HEK293 (cell line): ENCODE data around the gene CEP41.

Experiments
- CTCF ChIA-PET: fragments of 350-600 bp; formaldehyde crosslinking; extraction: SDS; loops from one replicate; lab custom pipeline; 2021; ENCODE audit warnings: antibody characterized with exemption; lab: Yijun Ruan, JAX
- POLR2A ChIA-PET: fragments of 300-600 bp; formaldehyde crosslinking; extraction: SDS; loops from one replicate; lab custom pipeline; 2020; ENCODE audit warnings: antibody characterized with exemption, inconsistent platforms; lab: Yijun Ruan, JAX
- H3K27ac ChIP-seq: fragments of 200-500 bp; sonication (Bioruptor generic); 2 replicates; pipeline ENCODE4 v1.5.1; 2014; ENCODE audit warnings: low read depth, low read length, control low read depth, inconsistent platforms; ENCODE audit errors: extremely low read depth
- H3K36me3 ChIP-seq, 2 experiments: fragments of 200-500 bp in 1 of 2; sonication (Bioruptor generic) in 1 of 2; 1 replicate in 1 of 2; 2 replicates in 1 of 2; pipeline ENCODE4 v1.5.1; 2014 to 2017; ENCODE audit warnings: inconsistent platforms in 2 of 2, low read length in 2 of 2; ENCODE audit not compliant: control insufficient read depth in 2 of 2, insufficient read depth in 1 of 2
- H3K4me1 ChIP-seq: fragments of 200-500 bp; sonication (Bioruptor generic); 2 replicates; pipeline ENCODE4 v1.5.1; 2014; ENCODE audit warnings: mild to moderate bottlenecking, low read length, inconsistent platforms; ENCODE audit not compliant: control insufficient read depth, insufficient read depth
- H3K4me3 ChIP-seq: 2 replicates; pipeline ENCODE4 v1.5.1; 2011; ENCODE audit warnings: low read depth, mild to moderate bottlenecking, control low read depth, low read length, moderate library complexity
- H3K9me3 ChIP-seq: fragments of 200-500 bp; sonication (Bioruptor generic); 2 replicates; pipeline ENCODE4 v1.5.1; 2014; ENCODE audit warnings: low read depth, low read length, inconsistent platforms; ENCODE audit not compliant: control insufficient read depth, insufficient read depth
- EGR2 ChIP-seq: fragments of 450-650 bp; formaldehyde crosslinking; IDR thresholded peaks from 2 replicates; pipeline ENCODE4 v1.5.1; 2016; ENCODE audit warnings: low read depth, missing biosample characterization, missing genetic modification characterization
- FEZF1 ChIP-seq: fragments of 450-650 bp; formaldehyde crosslinking; IDR thresholded peaks from 2 replicates; pipeline ENCODE4 v1.5.1; 2016; ENCODE audit warnings: missing biosample characterization, missing genetic modification characterization
- HOXD13 ChIP-seq: sonication (generic); formaldehyde crosslinking; IDR thresholded peaks from 2 replicates; pipeline ENCODE4 v1.8.0; 2022; ENCODE audit warnings: missing genetic modification reagents, borderline replicate concordance
- SALL2 ChIP-seq: fragments of 450-650 bp; formaldehyde crosslinking; IDR thresholded peaks from 2 replicates; pipeline ENCODE4 v1.5.0; 2017; ENCODE audit warnings: missing biosample characterization, mild to moderate bottlenecking, missing genetic modification characterization, borderline replicate concordance
- SCRT1 ChIP-seq: fragments of 450-650 bp; formaldehyde crosslinking; IDR thresholded peaks from 2 replicates; pipeline ENCODE4 v1.5.1; 2016; ENCODE audit warnings: missing biosample characterization, missing genetic modification characterization, borderline replicate concordance
- SCRT2 ChIP-seq: fragments of 450-650 bp; formaldehyde crosslinking; IDR thresholded peaks from 2 replicates; pipeline ENCODE4 v1.5.1; 2016; ENCODE audit warnings: missing biosample characterization, missing genetic modification characterization
- SP2 ChIP-seq: fragments of 450-650 bp; formaldehyde crosslinking; IDR thresholded peaks from 2 replicates; pipeline ENCODE4 v1.5.1; 2016; ENCODE audit warnings: missing biosample characterization, missing genetic modification characterization
- WT1 ChIP-seq: fragments of 450-650 bp; formaldehyde crosslinking; IDR thresholded peaks from 2 replicates; pipeline ENCODE4 v1.5.1; 2016; ENCODE audit warnings: missing biosample characterization, missing genetic modification characterization
- ZBTB7A ChIP-seq: fragments of 450-650 bp; formaldehyde crosslinking; IDR thresholded peaks from 2 replicates; pipeline ENCODE4 v1.5.1; 2016; ENCODE audit warnings: low read depth, missing biosample characterization, missing genetic modification characterization
- ZNF174 ChIP-seq: fragments of 450-650 bp; formaldehyde crosslinking; IDR thresholded peaks from 2 replicates; pipeline ENCODE4 v1.5.0; 2017; ENCODE audit warnings: missing biosample characterization, mild to moderate bottlenecking, missing genetic modification characterization
- ZNF175 ChIP-seq: fragments of 450-650 bp; formaldehyde crosslinking; IDR thresholded peaks from 2 replicates; pipeline ENCODE4 v1.5.1; 2016; ENCODE audit warnings: missing biosample characterization, missing genetic modification characterization
- ZNF2 ChIP-seq: fragments of 450-650 bp; formaldehyde crosslinking; IDR thresholded peaks from 2 replicates; pipeline ENCODE4 v1.5.1; 2016; ENCODE audit warnings: missing biosample characterization, missing genetic modification characterization
- ZNF223 ChIP-seq: fragments of 450-650 bp; formaldehyde crosslinking; IDR thresholded peaks from 2 replicates; pipeline ENCODE4 v1.5.1; 2016; ENCODE audit warnings: missing biosample characterization, missing genetic modification characterization
- ZNF24 ChIP-seq: fragments of 450-650 bp; formaldehyde crosslinking; IDR thresholded peaks from 2 replicates; pipeline ENCODE4 v1.5.1; 2016; ENCODE audit warnings: missing biosample characterization, missing genetic modification characterization
- ZNF248 ChIP-seq: fragments of 450-650 bp; formaldehyde crosslinking; IDR thresholded peaks from 2 replicates; pipeline ENCODE4 v1.5.1; 2017; ENCODE audit warnings: missing biosample characterization, missing genetic modification characterization
- ZNF302 ChIP-seq: fragments of 450-650 bp; formaldehyde crosslinking; IDR thresholded peaks from 2 replicates; pipeline ENCODE4 v1.5.1; 2016; ENCODE audit warnings: missing biosample characterization, missing genetic modification characterization, low read depth
- ZNF335 ChIP-seq: fragments of 450-650 bp; formaldehyde crosslinking; conservative IDR thresholded peaks from 2 replicates; pipeline ENCODE4 v1.5.1; 2016; ENCODE audit warnings: missing biosample characterization, missing genetic modification characterization
- ZNF366 ChIP-seq: fragments of 450-650 bp; formaldehyde crosslinking; conservative IDR thresholded peaks from 2 replicates; pipeline ENCODE4 v1.5.1; 2016; ENCODE audit warnings: missing biosample characterization, missing genetic modification characterization
- ZNF529 ChIP-seq: fragments of 450-650 bp; formaldehyde crosslinking; IDR thresholded peaks from 2 replicates; pipeline ENCODE4 v1.5.1; 2017; ENCODE audit warnings: missing genetic modification characterization, missing biosample characterization; ENCODE audit not compliant: insufficient replicate concordance
- ZNF558 ChIP-seq: fragments of 450-650 bp; formaldehyde crosslinking; IDR thresholded peaks from 2 replicates; pipeline ENCODE4 v1.5.1; 2016; ENCODE audit warnings: missing biosample characterization, missing genetic modification characterization
- ZNF571 ChIP-seq: fragments of 450-650 bp; formaldehyde crosslinking; IDR thresholded peaks from 2 replicates; pipeline ENCODE4 v1.5.0; 2017; ENCODE audit warnings: missing biosample characterization, missing genetic modification characterization
- ZNF585B ChIP-seq: fragments of 450-650 bp; formaldehyde crosslinking; IDR thresholded peaks from 2 replicates; pipeline ENCODE4 v1.5.1; 2016; ENCODE audit warnings: missing biosample characterization, missing genetic modification characterization
- ZNF596 ChIP-seq: fragments of 450-650 bp; IDR thresholded peaks from 2 replicates; pipeline ENCODE4 v1.5.0; 2018; ENCODE audit warnings: missing biosample characterization, mild to moderate bottlenecking, missing genetic modification characterization, moderate library complexity
- ZNF600 ChIP-seq: fragments of 450-650 bp; formaldehyde crosslinking; IDR thresholded peaks from 2 replicates; pipeline ENCODE4 v1.5.1; 2016; ENCODE audit warnings: missing biosample characterization, missing genetic modification characterization
- ZNF626 ChIP-seq: fragments of 450-650 bp; sonication (Bioruptor Pico); formaldehyde crosslinking; IDR thresholded peaks from 2 replicates; pipeline ENCODE4 v1.5.1; 2018; ENCODE audit warnings: missing biosample characterization, missing genetic modification characterization, inconsistent platforms
- ZNF660 ChIP-seq: fragments of 450-650 bp; IDR thresholded peaks from 2 replicates; pipeline ENCODE4 v1.5.1; 2018; ENCODE audit warnings: missing biosample characterization, mild to moderate bottlenecking, missing genetic modification characterization
- ZNF677 ChIP-seq: fragments of 450-650 bp; IDR thresholded peaks from 2 replicates; pipeline ENCODE4 v1.5.0; 2018; ENCODE audit warnings: missing biosample characterization, mild to moderate bottlenecking, missing genetic modification characterization, moderate library complexity
- ZNF747 ChIP-seq: fragments of 450-650 bp; formaldehyde crosslinking; IDR thresholded peaks from 2 replicates; pipeline ENCODE4 v1.5.1; 2016; ENCODE audit warnings: missing biosample characterization, missing genetic modification characterization
- ZNF76 ChIP-seq: fragments of 450-650 bp; formaldehyde crosslinking; IDR thresholded peaks from 2 replicates; pipeline ENCODE4; 2016; ENCODE audit warnings: low read depth, missing biosample characterization, missing genetic modification characterization, borderline replicate concordance
- ZSCAN30 ChIP-seq: fragments of 450-650 bp; IDR thresholded peaks from 2 replicates; pipeline ENCODE4 v1.5.1; 2018; ENCODE audit warnings: missing biosample characterization, mild to moderate bottlenecking, missing genetic modification characterization, moderate library complexity
- TF ChIP-seq, protein P1 (sequence below): fragments of 450-650 bp; formaldehyde crosslinking; IDR thresholded peaks from 2 replicates; pipeline ENCODE4 v1.5.1; 2016; ENCODE audit warnings: missing biosample characterization, missing genetic modification characterization
- TF ChIP-seq, protein P2 (sequence below): fragments of 450-650 bp; formaldehyde crosslinking; IDR thresholded peaks from 2 replicates; pipeline ENCODE4 v1.5.1; 2017; ENCODE audit warnings: missing biosample characterization, missing genetic modification characterization
- TF ChIP-seq, protein P3 (sequence below): fragments of 450-650 bp; formaldehyde crosslinking; IDR thresholded peaks from 2 replicates; pipeline ENCODE4 v1.5.1; 2016; ENCODE audit warnings: missing biosample characterization, missing genetic modification characterization
- TF ChIP-seq, protein P4 (sequence below): fragments of 450-650 bp; formaldehyde crosslinking; IDR thresholded peaks from 2 replicates; pipeline ENCODE4 v1.5.1; 2017; ENCODE audit warnings: missing biosample characterization, missing genetic modification characterization

The CEP41 gene

DNA sequence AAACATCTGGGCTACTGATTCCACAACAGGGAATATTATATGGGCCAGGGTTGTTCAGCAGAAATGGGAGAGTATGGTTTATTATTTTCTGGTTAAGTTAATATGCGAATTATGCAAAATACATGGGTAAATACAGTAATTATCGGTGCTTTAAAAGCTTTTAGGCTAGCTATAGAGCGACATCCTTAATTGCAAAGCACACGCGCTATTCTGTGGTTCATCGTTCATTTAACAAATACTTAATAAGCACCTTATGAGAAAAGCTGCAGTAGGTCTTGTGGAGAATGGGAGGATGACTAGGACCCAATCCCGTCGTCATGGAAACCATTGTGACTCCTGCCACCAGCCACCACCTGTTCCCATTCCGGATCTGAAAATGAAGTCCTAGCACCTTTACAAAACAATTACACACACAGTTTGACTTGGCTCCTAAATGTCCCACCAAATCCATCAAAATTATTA is 623 bp upstream of the CEP41 start (continued):
- TF ChIP-seq, protein P1, sequence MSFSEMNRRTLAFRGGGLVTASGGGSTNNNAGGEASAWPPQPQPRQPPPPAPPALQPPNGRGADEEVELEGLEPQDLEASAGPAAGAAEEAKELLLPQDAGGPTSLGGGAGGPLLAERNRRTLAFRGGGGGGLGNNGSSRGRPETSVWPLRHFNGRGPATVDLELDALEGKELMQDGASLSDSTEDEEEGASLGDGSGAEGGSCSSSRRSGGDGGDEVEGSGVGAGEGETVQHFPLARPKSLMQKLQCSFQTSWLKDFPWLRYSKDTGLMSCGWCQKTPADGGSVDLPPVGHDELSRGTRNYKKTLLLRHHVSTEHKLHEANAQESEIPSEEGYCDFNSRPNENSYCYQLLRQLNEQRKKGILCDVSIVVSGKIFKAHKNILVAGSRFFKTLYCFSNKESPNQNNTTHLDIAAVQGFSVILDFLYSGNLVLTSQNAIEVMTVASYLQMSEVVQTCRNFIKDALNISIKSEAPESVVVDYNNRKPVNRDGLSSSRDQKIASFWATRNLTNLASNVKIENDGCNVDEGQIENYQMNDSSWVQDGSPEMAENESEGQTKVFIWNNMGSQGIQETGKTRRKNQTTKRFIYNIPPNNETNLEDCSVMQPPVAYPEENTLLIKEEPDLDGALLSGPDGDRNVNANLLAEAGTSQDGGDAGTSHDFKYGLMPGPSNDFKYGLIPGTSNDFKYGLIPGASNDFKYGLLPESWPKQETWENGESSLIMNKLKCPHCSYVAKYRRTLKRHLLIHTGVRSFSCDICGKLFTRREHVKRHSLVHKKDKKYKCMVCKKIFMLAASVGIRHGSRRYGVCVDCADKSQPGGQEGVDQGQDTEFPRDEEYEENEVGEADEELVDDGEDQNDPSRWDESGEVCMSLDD, result no peak
- TF ChIP-seq ZNF571 (tag by site-specific recombination), result no peak
- TF ChIP-seq ZNF2, result 0 out of 2 replicates have a peak, but pooled peaks have one; percentile 33
- TF ChIP-seq, protein P2, sequence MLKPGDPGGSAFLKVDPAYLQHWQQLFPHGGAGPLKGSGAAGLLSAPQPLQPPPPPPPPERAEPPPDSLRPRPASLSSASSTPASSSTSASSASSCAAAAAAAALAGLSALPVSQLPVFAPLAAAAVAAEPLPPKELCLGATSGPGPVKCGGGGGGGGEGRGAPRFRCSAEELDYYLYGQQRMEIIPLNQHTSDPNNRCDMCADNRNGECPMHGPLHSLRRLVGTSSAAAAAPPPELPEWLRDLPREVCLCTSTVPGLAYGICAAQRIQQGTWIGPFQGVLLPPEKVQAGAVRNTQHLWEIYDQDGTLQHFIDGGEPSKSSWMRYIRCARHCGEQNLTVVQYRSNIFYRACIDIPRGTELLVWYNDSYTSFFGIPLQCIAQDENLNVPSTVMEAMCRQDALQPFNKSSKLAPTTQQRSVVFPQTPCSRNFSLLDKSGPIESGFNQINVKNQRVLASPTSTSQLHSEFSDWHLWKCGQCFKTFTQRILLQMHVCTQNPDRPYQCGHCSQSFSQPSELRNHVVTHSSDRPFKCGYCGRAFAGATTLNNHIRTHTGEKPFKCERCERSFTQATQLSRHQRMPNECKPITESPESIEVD (tag by site-specific recombination), result no peak
- TF ChIP-seq ZNF529 (tag by site-specific recombination), result no peak
- TF ChIP-seq ZNF223, result no peak
- no peak for TF ChIP-seq ZNF76 (tag by site-specific recombination)
- no peak for TF ChIP-seq ZNF24 (tag by site-specific recombination)
- peak; percentile 49; the same call in 1 of the 2 replicates for TF ChIP-seq SCRT1 (tag by site-specific recombination)
- TF ChIP-seq SALL2 (tag by site-specific recombination), result no peak
- TF ChIP-seq ZNF302 (tag by site-specific recombination), result no peak
- no peak for TF ChIP-seq ZNF248 (tag by site-specific recombination)
- TF ChIP-seq ZNF660, result peak; percentile 54; the same call in 1 of the 2 replicates
- TF ChIP-seq SCRT2 (tag by site-specific recombination), result peak; percentile 96
- TF ChIP-seq ZSCAN30 (tag by site-specific recombination), result 0 out of 2 replicates have a peak, but pooled peaks have one; percentile 6
- no peak for TF ChIP-seq ZNF600 (tag by site-specific recombination)
- no peak for TF ChIP-seq FEZF1 (tag by site-specific recombination)
- TF ChIP-seq ZNF626 (tag by site-specific recombination), result no peak
- no peak for TF ChIP-seq WT1 (tag by site-specific recombination)
- TF ChIP-seq ZNF677 (tag by site-specific recombination), result no peak
- peak; percentile 79 for TF ChIP-seq ZNF335 (tag by site-specific recombination)
- no peak for TF ChIP-seq SP2
- no peak for TF ChIP-seq HOXD13 (CRISPR knock-in tag)
- TF ChIP-seq ZNF558 (tag by site-specific recombination), result no peak
- TF ChIP-seq ZNF366, result peak; percentile 40; the same call in 1 of the 2 replicates

DNA sequence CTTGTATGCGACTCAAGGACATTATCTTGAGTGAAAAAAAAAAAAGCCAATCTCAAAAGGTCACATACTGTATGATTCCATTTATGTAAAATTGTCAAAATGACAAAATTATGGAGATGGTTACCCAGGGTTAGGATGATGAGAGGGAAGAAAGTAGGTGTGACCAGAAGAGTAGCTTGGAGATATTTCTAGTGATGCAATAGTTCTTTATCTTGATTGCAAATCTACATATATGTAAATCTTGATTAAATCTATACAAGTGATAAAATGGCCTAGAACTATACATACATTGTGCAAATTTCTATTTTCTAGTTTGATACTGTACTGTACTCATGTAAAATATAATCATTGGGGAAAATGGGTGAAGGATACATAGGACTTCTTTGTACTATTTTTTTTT is 4.6 kb downstream of the CEP41 start:
- Histone ChIP-seq H3K36me3 (no peaks in the 10 kb centered on the region), H3K4me3 (no peak overlapping the region), H3K4me1 (no peaks in the 10 kb centered on the region), H3K9me3 (no peaks in the 10 kb centered on the region), H3K27ac (no peak overlapping the region)
- ChIA-PET CTCF (interaction anchor here (0.6 to 0.7 kb wide), 2 partner anchors 24 to 129 kb away, joined by 3 to 4 read pairs; no protein-coding TSS in a partner anchor), POLR2A (interaction anchor here (0.6 kb wide), 1 partner anchor 31 kb away, joined by 3 read pairs; no protein-coding TSS in a partner anchor)
- no peak for TF ChIP-seq ZNF24 (tag by site-specific recombination)
- no peak for TF ChIP-seq EGR2 (tag by site-specific recombination)
- no peak for TF ChIP-seq ZNF677 (tag by site-specific recombination)
- TF ChIP-seq ZNF596 (tag by site-specific recombination), result no peak
- TF ChIP-seq ZNF248 (tag by site-specific recombination), result no peak
- TF ChIP-seq, protein P3, sequence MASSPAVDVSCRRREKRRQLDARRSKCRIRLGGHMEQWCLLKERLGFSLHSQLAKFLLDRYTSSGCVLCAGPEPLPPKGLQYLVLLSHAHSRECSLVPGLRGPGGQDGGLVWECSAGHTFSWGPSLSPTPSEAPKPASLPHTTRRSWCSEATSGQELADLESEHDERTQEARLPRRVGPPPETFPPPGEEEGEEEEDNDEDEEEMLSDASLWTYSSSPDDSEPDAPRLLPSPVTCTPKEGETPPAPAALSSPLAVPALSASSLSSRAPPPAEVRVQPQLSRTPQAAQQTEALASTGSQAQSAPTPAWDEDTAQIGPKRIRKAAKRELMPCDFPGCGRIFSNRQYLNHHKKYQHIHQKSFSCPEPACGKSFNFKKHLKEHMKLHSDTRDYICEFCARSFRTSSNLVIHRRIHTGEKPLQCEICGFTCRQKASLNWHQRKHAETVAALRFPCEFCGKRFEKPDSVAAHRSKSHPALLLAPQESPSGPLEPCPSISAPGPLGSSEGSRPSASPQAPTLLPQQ (tag by site-specific recombination), result no peak
- no peak for TF ChIP-seq ZBTB7A (tag by site-specific recombination)
- no peak for TF ChIP-seq ZNF174 (tag by site-specific recombination)
- TF ChIP-seq ZNF175 (tag by site-specific recombination), result no peak
- TF ChIP-seq ZNF747 (tag by site-specific recombination), result no peak
- TF ChIP-seq, protein P4, sequence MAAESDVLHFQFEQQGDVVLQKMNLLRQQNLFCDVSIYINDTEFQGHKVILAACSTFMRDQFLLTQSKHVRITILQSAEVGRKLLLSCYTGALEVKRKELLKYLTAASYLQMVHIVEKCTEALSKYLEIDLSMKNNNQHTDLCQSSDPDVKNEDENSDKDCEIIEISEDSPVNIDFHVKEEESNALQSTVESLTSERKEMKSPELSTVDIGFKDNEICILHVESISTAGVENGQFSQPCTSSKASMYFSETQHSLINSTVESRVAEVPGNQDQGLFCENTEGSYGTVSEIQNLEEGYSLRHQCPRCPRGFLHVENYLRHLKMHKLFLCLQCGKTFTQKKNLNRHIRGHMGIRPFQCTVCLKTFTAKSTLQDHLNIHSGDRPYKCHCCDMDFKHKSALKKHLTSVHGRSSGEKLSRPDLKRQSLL, result no peak
- no peak for TF ChIP-seq ZNF585B
